GM21515 (cell line): ENCODE results near the gene MYPN.
"Not testable (repeated sequence)": the region's sequence is repeated elsewhere in the genome, so short reads cannot be mapped to it uniquely, and the experiment has no call there.

Experiments used
- ATAC-seq: cut with Tn5 transposase; IDR thresholded peaks from one replicate; pipeline ENCODE4 v1.9.1; 2021; ENCODE audit not compliant: unreplicated experiment

Gene MYPN

DNA sequence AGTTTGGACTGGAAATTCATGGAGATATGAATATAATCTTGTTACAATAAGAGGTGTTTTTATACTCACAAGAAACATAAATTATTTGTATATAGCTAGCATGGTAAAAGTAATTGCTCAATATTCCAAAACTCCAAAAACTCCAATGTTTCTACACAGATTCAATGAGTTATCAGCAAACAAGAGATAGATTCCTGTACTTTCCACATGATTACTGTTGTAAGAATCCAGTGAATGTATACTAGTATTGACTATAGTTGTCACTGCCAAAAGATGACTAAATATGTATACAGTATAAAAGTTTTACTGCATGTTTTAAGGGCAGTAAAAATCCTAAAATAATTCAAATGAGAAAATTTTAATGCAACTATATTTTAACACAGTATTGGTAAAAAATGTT is 111.9 kb downstream of the MYPN start:
- no peak for ATAC-seq

DNA sequence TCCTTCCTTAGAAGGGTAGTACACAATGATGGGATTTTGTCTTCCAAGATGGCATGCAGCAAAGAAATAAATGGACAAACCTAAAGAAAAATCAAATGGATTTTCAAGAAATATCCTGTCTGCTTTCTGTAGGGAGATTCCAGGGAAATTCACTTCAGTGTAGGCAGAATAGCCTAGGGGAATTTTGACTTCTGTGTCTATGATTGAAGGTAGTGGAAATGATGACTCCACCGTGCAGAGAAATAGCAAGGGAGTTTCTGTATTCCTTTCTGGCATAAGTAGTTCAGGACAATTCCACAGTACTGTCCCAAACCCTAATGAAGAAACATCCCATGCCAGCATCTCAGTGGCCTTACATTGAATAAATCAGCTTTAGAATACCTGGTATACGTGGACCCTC is 113.1 kb downstream of the MYPN start:
- no peak for ATAC-seq

DNA sequence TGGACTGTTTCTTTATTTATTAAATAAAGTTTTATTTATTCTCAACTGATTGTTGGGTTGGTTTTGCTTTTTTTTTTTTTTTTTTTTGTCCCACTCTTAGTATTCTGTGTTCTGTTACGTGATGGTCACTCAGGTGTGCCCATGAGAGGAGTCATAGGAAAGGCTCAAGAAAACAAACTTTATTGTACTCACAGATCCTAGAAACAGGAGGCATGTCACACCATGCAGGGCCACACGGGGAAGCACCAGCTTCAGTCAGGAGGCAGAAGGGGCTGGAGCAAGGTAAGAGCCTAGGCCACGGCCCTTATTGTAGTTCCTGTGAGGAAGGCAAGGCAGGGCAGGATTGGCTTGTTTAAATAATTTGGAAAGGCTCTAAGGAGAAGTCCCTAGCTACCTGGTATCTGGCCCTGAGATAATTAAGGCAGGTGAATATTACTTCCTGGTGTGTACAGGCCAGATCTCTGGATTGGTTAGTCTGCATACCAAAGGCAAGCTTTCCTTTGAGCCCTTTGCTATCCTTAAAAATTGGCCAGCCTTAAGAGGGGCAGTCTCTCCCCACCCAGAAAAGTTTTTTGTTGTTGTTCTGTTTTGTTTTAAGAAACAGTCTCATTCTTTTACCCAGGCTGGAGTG is 114.4 kb downstream of the MYPN start:
- no peak for ATAC-seq

DNA sequence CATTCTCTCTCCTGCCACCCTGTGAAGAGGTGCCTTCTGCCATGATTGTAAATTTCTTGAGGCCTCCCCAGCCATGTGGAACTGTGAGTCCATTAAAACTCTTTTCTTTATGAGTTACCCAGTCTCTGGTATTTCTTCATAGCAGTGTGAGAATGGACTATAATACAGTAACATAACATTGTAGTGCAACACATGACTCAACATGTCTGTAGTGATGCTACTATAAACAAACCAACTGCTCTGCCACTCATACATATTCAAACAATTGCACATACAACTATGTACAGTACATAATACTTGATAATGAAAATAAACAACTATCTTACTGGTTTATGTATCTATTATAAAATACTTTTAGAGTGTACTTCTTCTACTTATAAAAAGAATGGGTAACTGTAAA is 115.5 kb downstream of the MYPN start:
- ATAC-seq, result no peak

DNA sequence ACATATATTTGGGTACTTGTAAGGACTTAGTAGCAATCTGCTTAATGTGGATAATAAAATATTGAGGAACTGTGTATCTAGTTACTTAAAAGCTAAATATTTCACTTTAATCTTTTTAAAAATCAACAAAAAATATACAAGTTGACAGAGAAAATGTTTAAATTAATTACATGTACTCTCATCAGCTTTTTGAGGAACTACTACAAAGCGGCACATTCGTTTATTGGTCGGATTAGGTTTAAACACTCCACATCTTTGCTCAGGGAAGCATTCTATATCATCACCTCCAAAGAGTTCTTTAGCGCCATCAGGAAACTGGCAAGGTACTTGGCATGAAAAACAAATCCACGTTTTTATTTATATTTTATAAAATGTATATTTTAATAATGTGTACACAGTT is 121.0 kb downstream of the MYPN start:
- ATAC-seq, result no peak

DNA sequence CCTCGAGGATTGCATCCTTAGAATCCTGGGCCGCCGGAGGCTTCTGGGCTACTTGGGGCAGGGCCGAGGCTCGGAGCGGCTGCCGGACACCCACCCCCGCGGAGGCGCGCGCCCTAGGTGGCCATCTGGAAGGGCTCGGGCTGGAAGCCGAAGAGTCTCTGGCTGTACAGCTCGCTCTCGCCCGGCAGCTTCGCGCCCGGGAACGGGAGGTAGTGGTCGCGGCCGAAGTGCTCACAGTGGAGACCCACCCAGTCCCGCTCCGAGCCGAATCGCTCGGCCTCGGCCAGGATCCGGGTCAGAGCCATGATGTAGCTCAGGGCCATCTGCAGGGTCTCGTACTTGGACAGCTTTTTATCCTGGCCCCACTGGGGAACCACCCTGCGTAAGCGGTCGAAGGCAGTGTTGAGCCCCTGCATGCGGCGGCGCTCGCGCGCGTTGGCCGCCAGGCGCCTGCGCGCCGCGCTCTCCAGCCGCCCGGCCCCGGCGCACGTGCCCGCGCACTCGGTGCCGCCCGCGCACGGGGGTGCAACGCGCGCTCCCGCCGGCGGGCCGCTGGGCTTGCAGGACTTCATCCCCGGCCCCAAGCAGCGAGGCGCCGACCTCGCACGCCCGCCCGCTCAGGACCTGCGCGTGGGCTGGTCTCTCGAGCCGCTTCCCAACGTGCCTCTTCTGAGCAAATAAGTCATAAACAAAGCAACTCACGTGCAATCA is 122.0 kb downstream of the MYPN start:
- ATAC-seq, result peak; percentile 96

DNA sequence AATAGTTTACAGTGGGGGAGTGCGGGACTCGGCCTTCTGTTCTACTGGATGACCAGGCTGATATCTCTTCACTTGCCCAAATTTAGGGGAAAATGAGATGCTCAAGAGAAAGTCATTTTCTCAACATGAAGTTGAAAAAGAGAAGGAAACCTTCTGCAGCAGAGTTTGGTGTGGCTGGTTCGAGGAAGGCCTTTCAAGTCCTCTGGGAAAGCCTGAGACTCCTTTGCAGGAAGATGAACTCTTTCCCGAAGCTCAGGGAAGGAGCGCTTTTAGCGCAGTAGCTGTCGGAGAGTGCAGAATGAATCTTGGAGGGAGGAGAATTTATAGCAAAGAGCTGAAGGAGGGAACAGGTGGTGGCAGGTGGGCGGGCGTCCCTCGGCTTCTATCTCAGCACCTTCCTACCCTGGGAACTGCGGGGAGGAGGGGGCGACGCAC is 122.5 kb downstream of the MYPN start, which contains the start of gene ATOH7:
Gene ATOH7, minus strand, starts transcription at position 297 of the 435 bp plus-strand sequence. CDS start 436 bp downstream, outside the sequence.
- ATAC-seq, result no peak

DNA sequence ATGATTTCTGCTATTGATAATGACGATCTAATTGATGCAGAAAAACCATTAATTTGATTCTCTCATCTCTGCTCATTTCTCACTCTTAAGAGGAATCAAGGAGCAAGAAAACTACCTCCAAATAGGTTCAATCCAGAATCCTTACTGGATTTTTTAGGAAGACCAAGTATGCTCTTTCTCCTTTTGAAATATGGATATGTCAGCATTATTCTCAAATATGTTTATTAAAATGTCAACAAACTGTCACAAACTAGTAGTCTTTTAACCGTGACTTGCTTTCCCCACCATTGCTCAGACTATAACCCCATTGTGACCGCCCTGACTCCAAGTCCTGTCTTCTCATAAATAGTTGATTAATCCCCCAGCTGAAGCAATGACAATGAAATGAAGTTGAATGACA is 123.8 kb downstream of the MYPN start:
- no peak for ATAC-seq

DNA sequence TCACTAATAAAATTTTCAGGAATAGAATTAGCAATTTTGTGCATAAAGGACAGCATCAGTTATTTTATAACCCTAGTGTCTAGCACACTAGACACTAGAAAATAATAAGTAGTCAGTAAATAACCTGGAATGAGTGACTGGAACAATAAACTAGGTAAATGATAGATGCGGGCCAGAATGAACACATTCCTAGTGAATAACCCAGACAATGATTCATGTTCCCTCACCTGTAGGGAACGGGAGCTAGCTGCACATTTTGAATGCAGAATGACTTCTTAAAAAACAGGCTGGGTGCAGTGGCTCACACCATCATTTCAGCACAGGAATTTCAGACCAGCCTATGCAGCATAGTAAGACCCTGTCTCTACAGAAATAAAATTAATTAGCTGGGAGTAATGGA is 125.8 kb downstream of the MYPN start:
- no peak for ATAC-seq

DNA sequence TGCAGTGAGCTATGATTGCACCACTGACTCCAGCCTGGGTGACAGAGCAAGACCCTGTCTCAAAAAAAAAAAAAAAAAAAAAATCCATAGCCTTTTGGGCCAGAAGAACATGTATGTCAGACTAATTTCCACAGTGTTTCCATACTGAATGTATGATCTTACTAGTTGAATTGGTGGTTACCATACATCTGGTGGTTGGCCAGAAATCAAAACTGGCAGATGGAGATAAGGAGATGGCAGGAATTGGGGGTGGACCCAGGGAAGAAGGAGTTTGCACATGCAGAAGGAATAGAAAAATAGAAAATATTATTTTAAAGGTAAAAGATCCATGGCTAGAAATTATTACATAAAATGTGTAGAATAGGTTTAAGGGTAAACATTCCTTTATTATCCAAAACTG is 126.3 kb downstream of the MYPN start:
- no peak for ATAC-seq

DNA sequence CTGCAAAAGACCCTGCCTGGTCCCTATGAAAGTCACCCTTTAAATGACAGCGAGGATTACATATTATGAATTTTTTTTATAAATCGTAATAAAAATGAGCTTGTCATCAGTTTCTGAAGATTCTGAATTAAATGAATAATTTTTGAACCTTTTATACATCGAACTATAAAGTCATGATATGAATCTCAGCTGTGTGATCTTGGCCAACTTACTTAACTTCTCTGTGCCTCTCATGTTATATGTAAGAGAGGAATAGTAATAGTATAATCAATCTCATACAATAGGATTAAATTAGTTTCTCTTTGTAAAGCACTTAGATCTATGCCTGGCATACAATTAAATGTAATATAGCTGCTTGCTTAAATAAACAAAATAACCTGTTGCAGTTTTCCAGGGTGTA is 127.9 kb downstream of the MYPN start:
- no peak for ATAC-seq

DNA sequence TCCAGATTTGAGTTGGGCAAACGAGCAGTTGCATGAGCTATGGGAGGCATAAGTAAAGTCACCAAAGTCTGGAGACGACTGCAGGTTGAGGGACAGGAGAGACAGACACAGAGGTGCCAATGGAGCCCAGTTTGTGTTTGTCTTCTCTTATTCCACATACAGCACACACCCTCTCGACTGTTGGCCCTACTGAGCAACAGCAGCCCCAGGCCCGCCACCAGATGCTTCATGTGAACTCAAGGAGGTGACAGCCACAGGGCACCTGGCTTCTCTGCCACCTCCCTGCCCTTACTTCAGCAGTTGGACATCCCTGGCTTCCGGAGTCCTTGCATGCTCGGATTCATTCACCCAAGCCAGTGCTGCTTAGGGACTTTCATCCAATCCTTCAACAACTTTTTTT is 129.1 kb downstream of the MYPN start:
- ATAC-seq, result no peak

DNA sequence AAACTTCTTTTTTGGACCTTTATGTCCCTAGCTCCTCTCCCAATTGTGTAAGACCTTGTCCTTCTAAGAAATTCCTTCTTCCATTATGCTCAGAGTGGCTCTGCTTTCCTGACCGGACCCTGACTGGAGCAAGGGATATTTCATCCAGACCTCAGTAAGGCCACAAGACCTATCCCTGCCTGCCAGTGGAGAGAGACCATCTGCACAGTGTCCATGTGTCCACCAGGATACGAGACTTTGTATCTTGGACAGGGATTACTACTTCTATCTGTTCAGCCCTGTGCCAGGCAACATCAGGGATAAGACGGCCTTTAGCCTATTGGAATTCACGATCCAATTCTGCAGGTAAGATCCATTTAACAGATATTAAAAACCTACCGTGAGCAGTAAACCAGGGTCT is 129.8 kb downstream of the MYPN start:
- ATAC-seq, result no peak

DNA sequence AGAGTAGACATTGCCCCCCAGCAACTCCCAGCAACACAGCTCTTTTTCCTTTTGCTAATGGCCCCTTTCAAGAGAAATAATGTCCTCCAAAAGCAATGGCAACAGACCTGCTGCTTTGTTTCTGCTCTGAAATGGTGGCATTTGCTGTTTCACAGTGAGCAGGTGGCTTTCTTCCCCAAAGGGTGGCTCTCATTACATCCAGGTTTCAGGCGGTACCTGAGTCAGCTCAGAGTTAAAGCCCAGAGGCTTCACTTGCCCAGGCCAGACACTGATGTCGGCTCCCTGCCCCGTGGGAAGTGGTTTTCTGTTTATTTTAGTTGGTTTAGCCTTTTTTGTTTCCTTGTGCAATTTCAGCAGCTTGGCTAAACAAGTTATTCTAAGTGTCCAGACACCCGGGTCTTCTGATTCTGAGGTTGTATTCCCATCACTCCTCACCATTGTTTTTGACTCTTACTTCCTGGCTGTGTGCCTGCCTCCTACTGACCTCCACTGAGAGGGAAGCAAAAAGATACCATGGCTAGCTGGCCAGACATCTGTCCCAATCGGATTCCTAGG is 130.4 kb downstream of the MYPN start:
- no peak for ATAC-seq

DNA sequence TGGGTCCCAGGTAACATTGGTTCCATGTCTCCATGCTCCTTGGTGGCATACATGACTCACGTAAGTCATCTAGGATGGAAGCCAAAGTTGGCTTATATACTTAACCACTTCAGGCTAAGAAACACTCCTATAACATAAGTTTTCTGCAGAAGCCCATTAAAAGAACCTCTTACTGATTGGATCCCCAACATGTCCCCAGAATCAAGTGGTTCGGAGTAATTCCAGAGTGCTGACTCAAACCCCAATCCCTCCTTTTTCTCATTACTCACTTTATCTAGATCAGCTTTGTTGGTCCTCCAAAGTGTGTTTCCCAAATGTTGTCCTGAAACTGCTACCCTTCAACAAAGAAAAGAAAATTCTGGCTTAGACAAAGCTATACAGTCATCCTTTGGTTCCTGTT is 132.8 kb downstream of the MYPN start:
- no peak for ATAC-seq

DNA sequence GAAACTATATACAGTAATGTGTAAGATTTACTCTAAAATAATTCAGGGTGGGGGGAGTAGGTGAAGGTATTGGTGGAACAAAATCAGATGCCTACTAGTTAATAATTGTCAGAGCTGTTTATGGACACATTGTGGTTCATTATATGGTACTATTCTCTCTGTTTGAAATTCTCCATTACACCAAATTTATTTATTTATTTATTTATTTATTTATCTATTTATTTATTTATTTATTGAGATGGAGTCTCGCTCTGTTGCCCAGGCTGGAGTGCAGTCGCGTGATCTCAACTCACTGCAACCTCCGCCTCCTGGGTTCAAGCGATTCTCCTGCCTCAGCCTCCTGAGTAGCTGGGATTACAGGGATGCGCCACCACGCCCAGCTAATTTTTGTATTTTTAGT is 137.1 kb downstream of the MYPN start:
- not testable (repeated sequence) for ATAC-seq

DNA sequence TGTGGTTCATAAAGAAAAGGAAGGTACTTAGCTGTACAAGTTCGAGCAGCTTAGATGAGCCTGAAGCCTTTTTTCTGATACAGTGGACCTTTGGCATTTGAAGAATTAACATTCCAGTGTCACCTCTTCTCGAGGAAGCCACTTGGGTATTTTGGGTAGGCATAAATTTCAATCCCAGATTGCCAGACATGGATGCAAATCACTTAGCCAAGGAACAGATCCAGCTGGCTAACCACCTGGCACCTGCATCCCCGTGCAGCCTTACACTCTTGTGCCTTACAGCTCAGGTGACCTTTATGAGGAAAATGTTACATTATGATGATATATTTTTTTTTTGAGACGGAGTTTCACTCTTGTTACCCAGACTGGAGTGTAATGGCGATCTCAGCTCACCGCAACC is 138.6 kb downstream of the MYPN start:
- no peak for ATAC-seq

DNA sequence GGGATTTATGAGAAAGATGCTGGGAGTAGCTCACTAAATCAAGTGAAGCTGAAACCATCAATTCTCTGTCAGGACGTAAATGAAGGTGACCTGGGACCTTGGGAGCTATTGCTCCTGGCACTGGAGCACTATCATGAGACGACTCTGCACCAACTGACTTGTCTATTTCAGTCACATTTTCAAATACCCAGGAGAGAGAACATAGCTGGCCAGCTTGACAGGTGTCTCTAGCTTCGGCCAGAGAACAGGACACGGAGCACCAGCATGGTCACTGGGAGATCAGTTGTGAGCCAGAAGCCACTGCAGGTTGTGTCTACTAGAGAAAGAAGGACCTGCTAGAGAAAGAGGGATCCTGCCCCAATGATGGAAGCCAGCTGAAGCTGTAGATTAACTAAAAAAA is 140.0 kb downstream of the MYPN start:
- ATAC-seq, result no peak

DNA sequence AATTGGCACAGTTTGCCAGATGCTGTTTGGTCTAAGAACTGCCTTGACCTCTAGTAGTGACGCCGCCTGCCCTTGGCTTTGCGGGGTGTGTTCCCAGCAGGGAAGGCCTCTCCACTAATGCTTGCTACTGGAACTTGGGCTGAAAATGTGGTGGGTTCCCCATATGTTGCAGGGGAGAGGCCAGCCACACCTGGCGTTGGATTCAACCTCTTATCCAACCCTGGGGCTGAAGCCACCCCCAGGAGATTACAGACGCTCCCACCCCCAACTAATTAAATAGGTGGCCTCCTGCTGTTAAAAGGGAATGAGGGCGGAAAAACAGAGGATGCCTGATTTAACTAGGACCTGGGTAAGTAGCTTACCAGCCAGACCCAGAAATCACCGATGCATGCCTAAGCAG is 141.9 kb downstream of the MYPN start:
- ATAC-seq, result no peak

DNA sequence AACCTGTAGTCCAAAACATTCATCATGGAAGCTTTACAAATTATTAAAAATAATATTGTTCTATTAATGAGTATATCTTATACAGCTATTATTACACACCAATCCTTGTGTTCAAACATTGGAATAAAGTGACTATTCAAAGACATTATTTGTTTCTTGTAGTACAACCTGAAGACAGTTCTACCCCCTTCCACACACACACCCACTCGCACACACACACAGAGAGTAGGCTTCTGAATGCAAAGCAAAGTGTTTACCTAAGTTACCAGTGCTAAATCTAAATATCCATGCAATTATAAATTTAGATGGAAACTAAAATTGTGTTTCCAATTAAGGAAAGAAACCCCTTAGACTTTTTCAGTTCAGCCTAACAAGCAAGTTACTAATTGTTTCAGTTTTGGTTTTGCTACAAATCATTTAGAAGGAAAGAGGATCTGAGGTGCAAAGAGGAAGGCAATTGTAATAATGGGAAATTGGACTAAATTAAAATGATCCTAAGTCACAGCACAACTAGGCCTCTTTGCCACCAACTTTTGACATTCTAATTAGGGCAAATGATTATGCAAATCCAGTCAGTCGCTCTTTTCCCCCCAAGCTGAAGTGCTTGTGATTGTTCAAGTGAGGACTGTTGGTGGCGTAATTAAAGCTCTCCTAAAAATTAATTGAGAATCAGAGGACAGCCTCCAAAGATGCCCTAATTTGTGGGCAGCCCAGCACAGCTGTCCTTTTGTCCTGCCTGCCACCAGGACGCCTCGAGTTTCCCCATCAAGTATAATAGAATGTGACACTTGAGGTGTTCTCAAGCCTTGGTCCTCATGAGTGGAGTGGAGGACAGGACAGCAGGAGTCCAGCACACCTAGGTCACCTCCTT is 142.6 kb downstream of the MYPN start:
- ATAC-seq, result no peak

DNA sequence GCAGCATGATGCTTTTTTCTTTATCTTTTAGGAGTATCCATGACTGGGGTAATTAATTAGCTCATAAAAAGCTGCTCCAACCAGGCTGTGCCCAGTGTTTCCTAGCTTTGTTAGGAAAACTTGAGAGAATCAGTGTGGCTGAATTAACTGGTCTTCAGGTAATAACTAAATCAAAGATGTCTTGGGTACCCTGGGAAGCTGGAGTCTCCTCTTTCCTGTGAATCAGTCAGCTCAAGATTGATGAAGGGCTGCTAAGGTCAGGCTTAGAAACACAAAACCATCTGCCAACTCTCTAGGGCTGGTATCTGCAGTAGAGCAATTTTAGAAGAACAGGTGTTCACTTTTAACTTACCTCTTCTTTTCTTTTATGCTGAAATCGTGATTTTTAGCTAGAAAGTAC is 144.1 kb downstream of the MYPN start:
- no peak for ATAC-seq
